ENCODE results near the gene IQCN. TPM values are rescaled to one million over a fixed set of nuclear protein-coding genes. Genes with fewer than 3 reads are reported as not detected.
A peak's percentile ranks its signal among the peaks of the same experiment; 100 is the strongest.

The IQCN gene
- total RNA-seq, 5 donors from 2014 or later (not counting 1 experiment from before 2014, with no cell fraction given): 4.1 to 42.8 (median 6.3) TPM

DNA sequence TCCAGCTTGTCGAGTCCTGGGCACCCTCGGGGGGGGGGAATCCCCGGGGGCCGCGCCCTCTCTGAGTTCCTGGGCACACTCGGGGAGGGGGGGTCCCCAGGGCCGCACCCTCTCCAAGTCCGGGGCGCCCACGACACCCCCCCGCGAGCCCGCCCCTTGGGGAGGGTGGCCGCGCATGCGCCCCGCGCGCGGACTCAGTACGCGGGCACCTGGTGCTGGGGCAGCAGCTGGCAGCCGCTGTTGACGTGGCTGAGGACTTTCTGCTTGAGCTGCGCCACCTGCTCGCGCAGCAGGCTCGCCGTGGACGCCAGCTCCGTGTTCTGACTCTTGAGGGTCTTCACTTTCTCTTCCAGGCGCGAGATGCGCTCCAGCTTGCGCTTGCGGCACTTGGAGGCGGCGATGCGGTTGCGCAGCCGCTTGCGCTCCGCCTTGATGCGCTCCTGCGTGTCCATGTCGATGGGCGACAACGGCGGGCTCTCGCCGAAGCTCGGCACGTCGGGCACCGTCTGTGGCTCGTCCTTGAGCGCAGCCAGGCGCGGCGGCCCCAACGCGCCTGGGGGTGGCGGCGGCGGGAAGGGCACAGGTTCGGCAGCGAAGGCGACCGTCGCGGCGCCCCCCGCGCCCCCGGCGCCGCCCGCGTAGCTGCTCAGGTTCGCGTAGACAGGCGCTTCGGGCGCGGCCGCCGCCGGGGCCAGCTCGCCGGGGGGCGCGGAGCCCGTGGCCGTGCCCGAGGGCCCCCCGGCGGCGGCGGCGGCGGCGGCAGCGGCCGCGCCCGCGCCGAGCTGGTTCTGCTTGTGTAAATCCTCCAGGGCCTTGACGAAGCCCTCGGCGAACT, 6.2 kb upstream of the IQCN start:
- Mint-ChIP-seq H3K36me3 (peaks cover 15% of the 10 kb centered on the region), H3K4me3 (peak overlapping the region; percentile 94 to 98 (median 96)), H3K4me1 (peaks cover 47 to 53% (median 52%) of the 10 kb centered on the region in 3 donors), H3K9me3 (no peaks in the 10 kb centered on the region), H3K27ac (peak overlapping the region; percentile 97), H3K27me3 (no peaks in the 10 kb centered on the region)
- Histone ChIP-seq H3K9me3 (no peaks in the 10 kb centered on the region), H3K27ac (ENCODE audit: low read length) (peak overlapping the region; percentile 100), H3K4me1 (ENCODE audit: control insufficient read depth in 1 of 2, extremely low read depth in 1 of 2, insufficient read depth in 2 of 2, low read length in 2 of 2) (peaks cover 30 to 53% of the 10 kb centered on the region in 2 experiments), H3K36me3 (ENCODE audit: control insufficient read depth in 2 of 2, extremely low read depth in 1 of 2, insufficient read depth in 1 of 2, low read length in 1 of 2) (peaks cover 10 to 21% of the 10 kb centered on the region in 2 donors), H3K4me3 (ENCODE audit: control insufficient read depth in 1 of 2, extremely low read depth in 1 of 2, low read length in 1 of 2) (peak overlapping the region; percentile 100), H3K27me3 (replicated peaks in 1 of 2; ENCODE audit: control insufficient read depth in 2 of 2, extremely low read depth in 1 of 2, insufficient read depth in 2 of 2, low read length in 1 of 2) (no peaks in the 10 kb centered on the region)
- CTCF ChIA-PET: interaction anchor here (0.5 to 4.2 kb wide), 8 partner anchors 24 to 77 kb away, joined by 3 to 37 read pairs (median 10); partner anchors contain the start of genes LSM4 (in 1 of the 2) and RAB3A (in 1 of the 2)
- WGBS (ENCODE audit: insufficient coverage): under 1% methylated on average over 104 of the region's 111 CpGs
- POLR2A ChIA-PET: interaction anchor here (0.6 to 5.1 kb wide), 19 partner anchors 9 to 241 kb away, joined by 3 to 95 read pairs (median 6); partner anchors contain the start of genes LSM4 (in 2 of the 2), ELL (in 1 of the 2) and MPV17L2 (in 1 of the 2)
- ATAC-seq (replicated peaks in 1 of 4): peak; percentile 4 to 35 (median 32)
- peak; percentile 67 to 91 (median 82) for DNase-seq

DNA sequence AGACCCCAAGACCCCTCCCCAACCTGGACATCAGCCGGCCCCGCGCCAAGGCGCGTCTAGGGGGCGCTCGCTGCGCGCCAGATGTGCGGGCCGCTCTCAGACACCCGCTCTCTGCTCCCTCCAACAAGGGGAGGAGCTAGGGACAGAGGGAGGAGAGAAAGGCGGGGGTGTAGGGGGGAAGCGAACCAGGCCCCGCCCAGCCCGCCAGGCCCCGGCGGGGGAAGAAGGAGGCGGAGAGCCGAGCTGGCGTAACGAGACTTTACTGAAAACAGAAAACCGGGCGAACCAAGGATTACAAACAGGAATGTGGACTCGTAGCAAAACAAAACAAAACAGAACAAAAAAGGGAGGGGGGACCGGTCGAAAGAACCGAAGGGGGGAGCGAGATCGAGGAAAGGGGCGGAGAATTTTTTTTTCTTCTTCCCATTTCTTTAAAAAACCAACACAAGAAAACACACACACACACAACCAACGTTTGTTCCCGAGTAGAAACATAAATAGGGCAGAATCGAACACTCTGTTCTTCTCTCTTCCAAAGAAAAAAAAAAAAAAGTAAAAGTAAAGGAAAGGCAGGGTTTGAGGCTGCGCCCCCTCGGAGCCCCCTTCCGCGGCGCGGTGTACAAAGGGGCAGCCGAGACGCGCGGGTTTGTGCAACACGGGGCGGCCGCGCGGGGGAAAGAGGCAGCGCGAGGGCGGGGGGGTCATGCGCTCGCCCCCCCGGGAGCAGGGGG, 5.4 kb upstream of the IQCN start:
- POLR2A ChIA-PET: interaction anchor here (0.6 to 5.1 kb wide), 23 partner anchors 9 to 858 kb away, joined by 3 to 95 read pairs (median 5); partner anchors contain the start of genes LSM4 (in 2 of the 2) and MPV17L2 (in 1 of the 2)
- Mint-ChIP-seq H3K27me3 (no peaks in the 10 kb centered on the region), H3K36me3 (peaks cover 15% of the 10 kb centered on the region), H3K9me3 (no peaks in the 10 kb centered on the region), H3K27ac (peak overlapping the region; percentile 98 to 99), H3K4me3 (peak overlapping the region; percentile 94 to 98 (median 96)), H3K4me1 (peaks cover 47 to 52% (median 52%) of the 10 kb centered on the region in 3 donors)
- Histone ChIP-seq H3K4me3 (ENCODE audit: control insufficient read depth in 1 of 2, extremely low read depth in 1 of 2, low read length in 1 of 2) (peak overlapping the region; percentile 100), H3K27ac (ENCODE audit: low read length) (peak overlapping the region; percentile 100), H3K36me3 (ENCODE audit: control insufficient read depth in 2 of 2, extremely low read depth in 1 of 2, insufficient read depth in 1 of 2, low read length in 1 of 2) (peaks cover 10 to 21% of the 10 kb centered on the region in 2 donors), H3K4me1 (ENCODE audit: control insufficient read depth in 1 of 2, extremely low read depth in 1 of 2, insufficient read depth in 2 of 2, low read length in 2 of 2) (peaks cover 26 to 55% of the 10 kb centered on the region in 2 experiments), H3K27me3 (replicated peaks in 1 of 2; ENCODE audit: control insufficient read depth in 2 of 2, extremely low read depth in 1 of 2, insufficient read depth in 2 of 2, low read length in 1 of 2) (no peaks in the 10 kb centered on the region), H3K9me3 (no peaks in the 10 kb centered on the region)
- peak; percentile 17 to 55 (median 48) for ATAC-seq (replicated peaks in 1 of 4)
- DNase-seq: peak; percentile 86 to 95 (median 91)
- WGBS (ENCODE audit: insufficient coverage): 0% methylated on average over 20 of the region's 55 CpGs
- CTCF ChIA-PET: interaction anchor here (0.5 to 4.2 kb wide), 13 partner anchors 9 to 272 kb away, joined by 3 to 37 read pairs (median 5); partner anchors contain the start of genes ARRDC2 (in 1 of the 2), LSM4 (in 1 of the 2), MPV17L2 (in 1 of the 2) and RAB3A (in 1 of the 2)

DNA sequence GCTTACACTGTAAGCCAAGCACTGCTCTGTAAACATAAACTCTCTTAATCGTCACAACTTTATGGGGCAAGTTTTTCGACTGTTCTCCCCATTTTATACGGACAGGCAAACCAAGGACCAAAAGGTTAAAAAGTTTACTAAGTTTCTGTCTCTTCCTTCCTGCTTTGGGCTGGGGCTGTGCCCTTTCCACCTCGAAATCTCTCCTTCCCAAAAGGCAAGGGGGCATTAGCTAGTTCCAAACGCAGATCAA, 4.9 kb upstream of the IQCN start:
- DNase-seq (no peak), ATAC-seq (replicated peaks in 1 of 4) (no peak)
- H3K4me1 Mint-ChIP-seq: peaks cover 49 to 54% (median 53%) of the 10 kb centered on the region in 3 donors
- peaks cover 10 to 21% of the 10 kb centered on the region in 2 donors for H3K36me3 ChIP-seq (ENCODE audit: control insufficient read depth in 2 of 2, extremely low read depth in 1 of 2, insufficient read depth in 1 of 2, low read length in 1 of 2)
- peaks cover 15% of the 10 kb centered on the region for H3K36me3 Mint-ChIP-seq
- no peaks in the 10 kb centered on the region for H3K9me3 Mint-ChIP-seq
- H3K9me3 ChIP-seq: no peaks in the 10 kb centered on the region
- H3K4me3 Mint-ChIP-seq: peak overlapping the region; percentile 94 to 98 (median 96)
- peak overlapping the region; percentile 100 for H3K27ac ChIP-seq (ENCODE audit: low read length)
- ChIA-PET CTCF (interaction anchor here (0.5 to 4.2 kb wide), 9 partner anchors 18 to 271 kb away, joined by 3 to 37 read pairs (median 5); partner anchors contain the start of genes ARRDC2 (in 1 of the 2), LSM4 (in 1 of the 2) and MPV17L2 (in 1 of the 2)), POLR2A (interaction anchor here (0.6 to 5.1 kb wide), 17 partner anchors 12 to 858 kb away, joined by 3 to 95 read pairs (median 7); partner anchors contain the start of genes LSM4 (in 2 of the 2) and MPV17L2 (in 1 of the 2))
- no peaks in the 10 kb centered on the region for H3K27me3 Mint-ChIP-seq
- 0% methylated on average over 2 of the region's 5 CpGs for WGBS (ENCODE audit: insufficient coverage)
- peak overlapping the region; percentile 98 to 99 for H3K27ac Mint-ChIP-seq
- no peaks in the 10 kb centered on the region for H3K27me3 ChIP-seq (replicated peaks in 1 of 2; ENCODE audit: control insufficient read depth in 2 of 2, extremely low read depth in 1 of 2, insufficient read depth in 2 of 2, low read length in 1 of 2)
- H3K4me3 ChIP-seq (ENCODE audit: control insufficient read depth in 1 of 2, extremely low read depth in 1 of 2, low read length in 1 of 2): peak overlapping the region; percentile 100
- peaks cover 25 to 55% of the 10 kb centered on the region in 2 experiments for H3K4me1 ChIP-seq (ENCODE audit: control insufficient read depth in 1 of 2, extremely low read depth in 1 of 2, insufficient read depth in 2 of 2, low read length in 2 of 2)

DNA sequence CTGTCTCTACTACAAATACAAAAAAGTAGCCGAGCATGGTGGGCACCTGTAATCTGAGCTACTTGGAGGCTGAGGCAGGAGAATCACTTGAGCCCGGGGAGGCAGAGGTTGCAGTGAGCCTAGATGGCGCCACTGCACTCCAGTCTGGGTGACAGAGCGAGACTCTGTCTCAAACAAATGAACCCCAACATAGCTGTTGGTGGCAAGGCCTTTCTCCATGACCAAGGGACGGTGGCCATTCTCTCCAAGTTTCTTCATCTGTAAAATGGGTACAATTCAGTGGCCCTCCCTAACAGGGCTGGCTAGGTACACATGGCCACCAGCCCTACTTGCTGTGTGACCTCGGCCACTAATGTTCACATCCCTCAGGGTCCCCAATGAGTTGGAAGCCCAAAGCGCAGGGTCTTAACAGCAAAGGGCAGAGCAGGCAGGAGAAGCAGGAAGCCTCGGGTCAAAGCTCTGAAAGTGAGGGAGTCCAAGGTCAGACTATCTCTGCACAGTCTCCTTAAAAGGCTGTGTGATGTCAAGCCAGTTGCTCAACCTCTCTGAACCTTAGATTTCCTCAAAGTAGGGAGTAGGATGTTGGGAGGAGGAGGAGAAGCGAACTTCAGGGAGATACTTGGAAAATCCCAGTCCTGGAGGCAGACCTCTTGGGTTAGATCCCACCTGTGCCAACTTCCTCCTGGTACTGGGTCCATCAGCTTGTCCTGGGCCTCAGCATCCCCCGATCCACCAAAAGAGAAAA, 4.4 kb upstream of the IQCN start:
- WGBS (ENCODE audit: insufficient coverage): 49% methylated on average over 5 of the region's 10 CpGs
- ChIA-PET CTCF (interaction anchor here (0.5 to 4.2 kb wide), 9 partner anchors 26 to 271 kb away, joined by 3 to 37 read pairs (median 5); partner anchors contain the start of genes ARRDC2 (in 1 of the 2), LSM4 (in 1 of the 2) and MPV17L2 (in 1 of the 2)), POLR2A (interaction anchor here (0.6 to 5.1 kb wide), 19 partner anchors 13 to 330 kb away, joined by 3 to 95 read pairs (median 4); partner anchors contain the start of genes LSM4 (in 1 of the 2) and MPV17L2 (in 1 of the 2))
- peak overlapping the region; percentile 100 for H3K27ac ChIP-seq (ENCODE audit: low read length)
- H3K9me3 ChIP-seq: no peaks in the 10 kb centered on the region
- Mint-ChIP-seq H3K9me3 (no peaks in the 10 kb centered on the region), H3K27me3 (no peaks in the 10 kb centered on the region), H3K27ac (peak overlapping the region; percentile 98 to 99), H3K36me3 (peaks cover 15% of the 10 kb centered on the region), H3K4me3 (peak overlapping the region; percentile 94 to 98 (median 96)), H3K4me1 (peaks cover 49 to 57% (median 55%) of the 10 kb centered on the region in 3 donors)
- peaks cover 25 to 60% of the 10 kb centered on the region in 2 experiments for H3K4me1 ChIP-seq (ENCODE audit: control insufficient read depth in 1 of 2, extremely low read depth in 1 of 2, insufficient read depth in 2 of 2, low read length in 2 of 2)
- H3K36me3 ChIP-seq (ENCODE audit: control insufficient read depth in 2 of 2, extremely low read depth in 1 of 2, insufficient read depth in 1 of 2, low read length in 1 of 2): peaks cover 10 to 25% of the 10 kb centered on the region in 2 donors
- no peak for ATAC-seq (replicated peaks in 1 of 4)
- peak in 32 of 35 experiments; percentile 30 to 68 (median 57) for DNase-seq
- peak overlapping the region; percentile 100 for H3K4me3 ChIP-seq (ENCODE audit: control insufficient read depth in 1 of 2, extremely low read depth in 1 of 2, low read length in 1 of 2)
- H3K27me3 ChIP-seq (replicated peaks in 1 of 2; ENCODE audit: control insufficient read depth in 2 of 2, extremely low read depth in 1 of 2, insufficient read depth in 2 of 2, low read length in 1 of 2): no peaks in the 10 kb centered on the region

DNA sequence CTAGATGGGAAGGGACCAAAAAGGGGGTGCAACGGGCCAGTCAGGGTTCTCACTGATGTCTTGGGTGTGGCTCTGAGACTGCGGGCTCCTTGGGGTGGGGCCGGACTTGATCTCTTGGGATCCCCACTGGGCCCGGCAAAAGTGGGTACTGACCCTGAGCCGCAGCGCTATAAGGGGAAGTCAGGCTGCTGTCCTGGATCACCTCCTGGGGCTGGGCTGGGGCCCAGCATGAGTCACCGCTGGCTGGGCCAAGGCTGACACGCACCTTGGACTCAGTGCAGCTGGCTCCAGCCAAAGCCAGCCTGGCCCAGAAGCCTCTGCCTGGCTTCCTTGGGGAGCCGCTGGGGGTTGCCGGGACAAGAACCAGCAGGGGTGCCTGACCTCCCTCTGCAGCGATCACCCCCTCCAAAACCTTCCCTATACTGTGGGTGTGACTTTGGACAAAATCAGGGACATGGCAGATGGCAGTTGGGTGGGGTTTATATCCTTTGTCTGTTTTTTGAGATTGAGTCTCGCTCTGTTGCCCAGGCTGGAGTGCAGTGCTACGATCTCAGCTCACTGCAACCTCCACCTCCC, 617 bp upstream of the IQCN start:
- Histone ChIP-seq H3K36me3 (ENCODE audit: control insufficient read depth in 2 of 2, extremely low read depth in 1 of 2, insufficient read depth in 1 of 2, low read length in 1 of 2) (peaks cover 10 to 27% of the 10 kb centered on the region in 2 donors), H3K27me3 (replicated peaks in 1 of 2; ENCODE audit: control insufficient read depth in 2 of 2, extremely low read depth in 1 of 2, insufficient read depth in 2 of 2, low read length in 1 of 2) (no peaks in the 10 kb centered on the region), H3K4me3 (ENCODE audit: control insufficient read depth in 1 of 2, extremely low read depth in 1 of 2, low read length in 1 of 2) (no peak overlapping the region), H3K9me3 (no peaks in the 10 kb centered on the region), H3K27ac (ENCODE audit: low read length) (no peak overlapping the region), H3K4me1 (ENCODE audit: control insufficient read depth in 1 of 2, extremely low read depth in 1 of 2, insufficient read depth in 2 of 2, low read length in 2 of 2) (peaks cover 18 to 48% of the 10 kb centered on the region in 2 experiments)
- H3K27ac Mint-ChIP-seq: peak overlapping the region; percentile 55 to 61
- no peaks in the 10 kb centered on the region for H3K27me3 Mint-ChIP-seq
- peak overlapping the region in 1 of 3 donors; percentile 37 for H3K4me3 Mint-ChIP-seq
- H3K36me3 Mint-ChIP-seq: peaks cover 15% of the 10 kb centered on the region
- ChIA-PET CTCF (interaction anchor here (0.7 to 1.9 kb wide), 2 partner anchors 54 to 123 kb away, joined by 7 to 8 read pairs; no protein-coding TSS in a partner anchor), POLR2A (interaction anchor here (0.6 to 2.6 kb wide), 6 partner anchors 18 to 1011 kb away, joined by 3 to 10 read pairs (median 7); no protein-coding TSS in a partner anchor)
- ATAC-seq (replicated peaks in 1 of 4) (peak in 1 of 4 experiments; percentile 3), DNase-seq (peak in 4 of 35 experiments; percentile 19 to 52 (median 33))
- H3K9me3 Mint-ChIP-seq: no peaks in the 10 kb centered on the region
- 93% methylated on average over 9 of the region's 13 CpGs for WGBS (ENCODE audit: insufficient coverage)
- peaks cover 40 to 53% (median 40%) of the 10 kb centered on the region in 3 donors for H3K4me1 Mint-ChIP-seq
